Transverse colon (tissue), 4 donors: ENCODE data around the gene ACTR3. TPM values are rescaled to one million over a fixed set of nuclear protein-coding genes. Genes with fewer than 3 reads are reported as not detected.
A peak's percentile ranks its signal among the peaks of the same experiment; 100 is the strongest.

Experiments used
- DNase-seq: peaks from one replicate; pipeline ENCODE4 v3.0.0-alpha.2; 2019
- H3K27ac ChIP-seq, 4 donors: fragments of 200-600 bp; sonication (generic); 2 replicates each; pipeline ENCODE4 v1.5.1; 2016 to 2018; ENCODE audit warnings: inconsistent platforms in 4 of 4
- H3K27me3 ChIP-seq: fragments of 200-600 bp; sonication (generic); 2 replicates; pipeline ENCODE4 v1.5.1; 2017; ENCODE audit warnings: inconsistent platforms
- H3K36me3 ChIP-seq, 4 donors: fragments of 200-600 bp; sonication (generic); 2 replicates each; pipeline ENCODE4 v1.5.1; 2017 to 2019; ENCODE audit warnings: inconsistent platforms in 4 of 4
- H3K4me1 ChIP-seq, 4 donors: fragments of 200-600 bp; sonication (generic); 2 replicates each; pipeline ENCODE4 v1.5.1; 2017 to 2020; ENCODE audit warnings: inconsistent platforms in 4 of 4
- H3K4me3 ChIP-seq, 4 donors: fragments of 200-600 bp; sonication (generic); 1 replicate in 1 of 4; 2 replicates in 3 of 4; pipeline versions ENCODE4 v1.5.1 to v1.6.1; 2017 to 2019; ENCODE audit warnings: inconsistent platforms in 4 of 4
- H3K9me3 ChIP-seq, 2 donors: fragments of 200-600 bp; sonication (generic); 2 replicates each; pipeline ENCODE4 v1.5.1; 2017 to 2019; ENCODE audit warnings: inconsistent platforms in 2 of 2
- EP300 ChIP-seq: sonication (generic); formaldehyde crosslinking; IDR thresholded peaks from one replicate; pipeline ENCODE4 v1.6.1; 2017; ENCODE audit warnings: antibody characterized with exemption, low read depth
- POLR2A ChIP-seq: fragments of 450-650 bp; IDR thresholded peaks from one replicate; pipeline ENCODE4 v1.6.1; 2016; ENCODE audit warnings: antibody characterized with exemption, mild to moderate bottlenecking, moderate library complexity
- POLR2AphosphoS5 ChIP-seq, 3 donors: sonication (generic); formaldehyde crosslinking; IDR thresholded peaks; one replicate each; pipeline ENCODE4 v1.6.1; 2016; ENCODE audit warnings: antibody characterized with exemption in 3 of 3
- WGBS, 2 donors: methylation state at CpG; one replicate each; pipeline ENCODE4 v1.1.5; 2018; ENCODE audit warnings: low coverage in 1 of 2; 5-methylcytosine and 5-hydroxymethylcytosine counted together
- in situ Hi-C, 4 donors: fragments of 200-750 bp; cut with MboI; loops; one replicate each; pipeline versions ENCODE4 v1.15.0 to v1.15.1; 2017; ENCODE audit warnings: low sequenced_read_pairs in 3 of 4, low pct_ligation_motif_present in 1 of 4, low pct_unique_long_range_greater_than_20kb in 1 of 4
- intact Hi-C: fragments of 100-400 bp; cut with DNase I; formaldehyde crosslinking; loops from one replicate; pipeline ENCODE4 v1.15.1; 2023; ENCODE audit warnings: low total_unique reads
- total RNA-seq, 4 donors: library from RNA; depleted of rRNA; stranded (reverse); fragments of >200 nt; gene quantifications; one replicate each; pipeline ENCODE4 v1.1.0, GENCODE V29; 2016
- TF ChIP-seq, protein P1 (sequence below), 5 experiments: fragments of 200-600 bp in 3 of 5; fragments of 450-650 bp in 2 of 5; sonication (generic) in 3 of 5; IDR thresholded peaks; 1 replicate in 2 of 5; 2 replicates in 3 of 5; pipeline ENCODE4 v1.5.1; 2016 to 2017; ENCODE audit warnings: antibody characterized with exemption in 5 of 5, inconsistent platforms in 3 of 5, mild to moderate bottlenecking in 2 of 5, moderate library complexity in 1 of 5

The ACTR3 gene
- total RNA-seq, 4 donors from 2014 or later, result 68.8 to 143 (median 114) TPM

- intact Hi-C loops, result no loop called here
- TF ChIP-seq, protein P1, sequence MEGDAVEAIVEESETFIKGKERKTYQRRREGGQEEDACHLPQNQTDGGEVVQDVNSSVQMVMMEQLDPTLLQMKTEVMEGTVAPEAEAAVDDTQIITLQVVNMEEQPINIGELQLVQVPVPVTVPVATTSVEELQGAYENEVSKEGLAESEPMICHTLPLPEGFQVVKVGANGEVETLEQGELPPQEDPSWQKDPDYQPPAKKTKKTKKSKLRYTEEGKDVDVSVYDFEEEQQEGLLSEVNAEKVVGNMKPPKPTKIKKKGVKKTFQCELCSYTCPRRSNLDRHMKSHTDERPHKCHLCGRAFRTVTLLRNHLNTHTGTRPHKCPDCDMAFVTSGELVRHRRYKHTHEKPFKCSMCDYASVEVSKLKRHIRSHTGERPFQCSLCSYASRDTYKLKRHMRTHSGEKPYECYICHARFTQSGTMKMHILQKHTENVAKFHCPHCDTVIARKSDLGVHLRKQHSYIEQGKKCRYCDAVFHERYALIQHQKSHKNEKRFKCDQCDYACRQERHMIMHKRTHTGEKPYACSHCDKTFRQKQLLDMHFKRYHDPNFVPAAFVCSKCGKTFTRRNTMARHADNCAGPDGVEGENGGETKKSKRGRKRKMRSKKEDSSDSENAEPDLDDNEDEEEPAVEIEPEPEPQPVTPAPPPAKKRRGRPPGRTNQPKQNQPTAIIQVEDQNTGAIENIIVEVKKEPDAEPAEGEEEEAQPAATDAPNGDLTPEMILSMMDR (IDR thresholded peaks at IDR 0.05), result no peak
- TF ChIP-seq POLR2AphosphoS5 (IDR thresholded peaks at IDR 0.05) (no peak), EP300 (no peak), POLR2A (no peak)
- H3K27ac ChIP-seq, result no peak overlapping the region
- H3K27me3 ChIP-seq, result no peaks in the 10 kb centered on the region
- 82 to 85% methylated on average over 5 of the region's 5 CpGs for WGBS, 2 donors
- DNase-seq, result no peak
- no peaks in the 10 kb centered on the region for H3K36me3 ChIP-seq
- in situ Hi-C loops, result loop anchor here in 2 of 4 donors (10.0 to 25.0 kb wide), 2 partner anchors 203 to 590 kb away; partner anchors contain the start of gene SLC35F5 (in 1 of the 2)
- peaks cover 0 to 30% (median 9%) of the 10 kb centered on the region in 4 donors for H3K4me1 ChIP-seq
- no peaks in the 10 kb centered on the region for H3K9me3 ChIP-seq
- H3K4me3 ChIP-seq, result no peak overlapping the region
These were observed 75.3 kb downstream of the ACTR3 start for GRCh38 chr2:113965228-113965627.

DNA sequence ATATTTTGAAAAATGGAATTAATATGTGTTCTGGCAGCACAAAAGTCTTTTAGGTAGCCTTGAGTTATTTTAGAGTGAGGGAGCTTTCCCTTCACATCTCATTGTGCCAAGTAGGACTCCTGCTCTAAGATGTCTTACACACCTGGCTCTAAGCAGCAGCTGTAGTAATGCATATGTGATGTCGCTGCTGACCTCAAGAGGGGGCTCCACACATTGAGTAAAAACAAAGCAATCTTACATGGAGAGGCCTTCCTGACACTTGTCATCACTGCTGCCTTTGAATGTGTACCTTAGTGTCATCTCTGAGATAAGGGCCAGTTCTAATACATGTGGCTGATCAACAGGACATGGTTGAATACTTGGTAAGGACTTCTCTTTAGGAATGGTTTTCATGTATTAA, 75.8 kb downstream of the ACTR3 start:
- Histone ChIP-seq H3K27me3 (no peaks in the 10 kb centered on the region), H3K27ac (no peak overlapping the region), H3K4me3 (no peak overlapping the region), H3K9me3 (no peaks in the 10 kb centered on the region), H3K36me3 (no peaks in the 10 kb centered on the region), H3K4me1 (peaks cover 0 to 30% (median 9%) of the 10 kb centered on the region in 4 donors)
- in situ Hi-C loops, result loop anchor here in 2 of 4 donors (10.0 to 25.0 kb wide), 2 partner anchors 203 to 589 kb away; partner anchors contain the start of gene SLC35F5 (in 1 of the 2)
- intact Hi-C loops, result no loop called here
- no peak for DNase-seq
- WGBS, 2 donors, result 31% methylated on average over 1 of the region's 1 CpG; no CpG with 5 or more reads in 1 of the 2 donors
- no peak for TF ChIP-seq POLR2A
- TF ChIP-seq, protein P1 (IDR thresholded peaks at IDR 0.05), result peak; percentile 31 to 54 (median 39)

GRCh38 chr2:113966171-113966570, 76.3 kb downstream of the ACTR3 start:
- in situ Hi-C loops (loop anchor here in 2 of 4 donors (10.0 to 25.0 kb wide), 2 partner anchors 204 to 589 kb away; partner anchors contain the start of gene SLC35F5 (in 1 of the 2)), intact Hi-C loops (no loop called here)
- no peaks in the 10 kb centered on the region for H3K36me3 ChIP-seq
- no peaks in the 10 kb centered on the region for H3K9me3 ChIP-seq
- TF ChIP-seq EP300, result no peak
- TF ChIP-seq POLR2AphosphoS5 (IDR thresholded peaks at IDR 0.05), result no peak
- TF ChIP-seq, protein P1 (IDR thresholded peaks at IDR 0.05), result no peak
- TF ChIP-seq POLR2A, result no peak
- peaks cover 0 to 30% (median 9%) of the 10 kb centered on the region in 4 donors for H3K4me1 ChIP-seq
- no peak for DNase-seq
- WGBS, 2 donors, result 70 to 82% methylated on average over 4 to 5 of the region's 5 CpGs
- H3K27ac ChIP-seq, result peak overlapping the region in 1 of 4 donors; percentile 19
- no peaks in the 10 kb centered on the region for H3K27me3 ChIP-seq
- no peak overlapping the region for H3K4me3 ChIP-seq

GRCh38 chr2:113966832-113967231, 76.9 kb downstream of the ACTR3 start:
- H3K27me3 ChIP-seq, result no peaks in the 10 kb centered on the region
- in situ Hi-C loops (loop anchor here in 2 of 4 donors (10.0 to 25.0 kb wide), 2 partner anchors 205 to 588 kb away; partner anchors contain the start of gene SLC35F5 (in 1 of the 2)), intact Hi-C loops (no loop called here)
- H3K4me3 ChIP-seq, result no peak overlapping the region
- H3K4me1 ChIP-seq, result peaks cover 0 to 30% (median 9%) of the 10 kb centered on the region in 4 donors
- no peaks in the 10 kb centered on the region for H3K9me3 ChIP-seq
- peak overlapping the region in 2 of 4 donors; percentile 19 to 22 for H3K27ac ChIP-seq
- no peak for DNase-seq
- TF ChIP-seq, protein P1 (IDR thresholded peaks at IDR 0.05), result no peak
- TF ChIP-seq POLR2AphosphoS5 (IDR thresholded peaks at IDR 0.05) (peak in 1 of 3 donors; percentile 8), POLR2A (no peak)
- H3K36me3 ChIP-seq, result no peaks in the 10 kb centered on the region
- 37 to 39% methylated on average over 2 to 5 of the region's 5 CpGs for WGBS, 2 donors
